Activated T-helper 1 cell treated with anti-CD3 and anti-CD28 coated beads, Interleukin-2, amount 50 U/mL, for 16 hours (primary cell): ENCODE data around the gene COX7C.

ENCODE experiments used
- DNase-seq, 2 donors: peaks; one replicate each; pipeline ENCODE4 v3.0.0-alpha.2; 2020; ENCODE audit warnings: low read depth in 1 of 2, low spot score in 1 of 2

COX7C gene

DNA sequence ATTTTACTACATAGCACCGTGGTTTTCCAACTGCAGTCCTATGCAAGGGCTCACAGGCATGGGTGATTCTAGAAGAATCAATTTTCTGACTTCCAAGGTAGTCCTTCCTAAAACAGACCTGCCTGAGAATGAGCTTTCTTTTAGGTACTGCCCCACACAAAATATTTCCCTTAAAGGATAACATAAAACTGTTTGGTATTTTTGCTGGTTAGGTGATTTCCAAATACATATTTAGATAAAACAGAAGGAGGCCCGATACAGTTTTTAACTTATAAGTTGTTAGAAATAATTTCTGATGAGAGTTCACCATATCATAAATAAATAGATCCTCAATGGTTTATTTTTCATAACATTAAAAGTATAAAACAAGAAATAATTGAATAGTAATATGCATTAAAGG is 46.4 kb downstream of the COX7C start:
- no peak for DNase-seq

- no peak for DNase-seq
Measured at GRCh38 chr5:86665984-86666760, 48.4 kb downstream of the COX7C start.

GRCh38 chr5:86666981-86667380 is 49.2 kb downstream of the COX7C start:
- DNase-seq, result no peak
